Heart left ventricle (tissue), 13 donors: Measurements from ENCODE around the gene PGAM2.
"Not testable (repeated sequence)": the region's sequence is repeated elsewhere in the genome, so short reads cannot be mapped to it uniquely, and the experiment has no call there.

Source experiments
- CTCF ChIP-seq, 12 donors: fragments of 200-600 bp; sonication (generic) in 4 of 12; IDR thresholded peaks; one replicate each; pipeline versions ENCODE4 v1.5.0 to v1.8.0; 2018 to 2022; ENCODE audit warnings: antibody characterized with exemption in 12 of 12, mild to moderate bottlenecking in 5 of 12
- POLR2A ChIP-seq, 2 donors: fragments of 450-650 bp; IDR thresholded peaks; one replicate each; pipeline ENCODE4 v1.6.1; 2017; ENCODE audit warnings: antibody characterized with exemption in 2 of 2, mild to moderate bottlenecking in 2 of 2, moderate library complexity in 2 of 2
- donor health status: ischemic (EF 13 %, LVEDD 7.1; RV severe dilation, severe dysfunction).
- donor health status: DM: no; HTN: yes; CAD: no.
- donor health status: DM: no; HTN: no; CAD: no.
- donor health status: ischemic (EF 25% LVEDD 6.9; RV normal size, moderate dysfunction).
- donor health status: ischemic (EF 25% LVEDD 5.7; RV mildly dilated, moderate dysfunction).
- donor health status: ischemic (EF 35%, LVEDD 5.7; RV mildly dilated, moderate dysfunction).
- donor health status: nonischemic (EF 11% LVEDD 7.7; RV severe dilation, severe dysfunction).
- donor health status: DM: yes; HTN: yes; CAD: no.
- donor health status: PGD.
- donor health status: ischemic (EF 29% LVEDD 5.4; RV normal size, mild dysfunction).
- donor health status: nonischemic (EF 23%, LVEDD 6.1; RV moderate dilation, normal function).

GRCh38 chr7:44022796-44023467 lies 42.4 kb downstream of the PGAM2 start:
- TF ChIP-seq POLR2A, CTCF (IDR thresholded peaks at IDR 0.05): not testable (repeated sequence)
